A673 (cell line): Measurements from ENCODE around the gene ZNF512B. TPM values are rescaled to one million over a fixed set of nuclear protein-coding genes. Genes with fewer than 3 reads are reported as not detected.
A peak's percentile ranks its signal among the peaks of the same experiment; 100 is the strongest.

ENCODE experiments used
- BruUV-seq: library from RNA; stranded (reverse); fragments of 400-500 nt; replicated peaks from 2 replicates; lab custom pipeline; 2021; lab: Mats Ljungman, UMichigan
- CTCF ChIA-PET: fragments of 300-600 bp; sonication (Branson Sonifier 250); formaldehyde crosslinking; loops from one replicate; lab custom pipeline; 2022; ENCODE audit warnings: antibody characterized with exemption; lab: Charles Lee
- POLR2A ChIA-PET: fragments of 300-600 bp; sonication (Branson Sonifier 250); formaldehyde crosslinking; loops from one replicate; lab custom pipeline; 2022; ENCODE audit warnings: antibody characterized with exemption; ENCODE audit not compliant: low non-redundant PET; lab: Charles Lee
- DNase-seq: peaks from one replicate; pipeline ENCODE4 v3.0.0-alpha.2; 2015; ENCODE audit warnings: low spot score
- H3K27ac ChIP-seq: fragments of 200-600 bp; sonication (generic); 2 replicates; pipeline ENCODE4 v1.5.1; 2016; ENCODE audit warnings: mixed run types, low read depth, mild to moderate bottlenecking, mixed read lengths, antibody characterized with exemption, low read length; ENCODE audit not compliant: poor library complexity, severe bottlenecking
- H3K27me3 ChIP-seq: fragments of 200-600 bp; sonication (generic); replicated peaks from 2 replicates; pipeline ENCODE4 v1.6.1; 2017; ENCODE audit warnings: mixed run types, low read depth, mild to moderate bottlenecking, mixed read lengths, antibody characterized with exemption, low read length; ENCODE audit not compliant: insufficient read depth, poor library complexity
- H3K36me3 ChIP-seq: fragments of 200-600 bp; sonication (generic); 2 replicates; pipeline ENCODE4 v1.6.1; 2016; ENCODE audit warnings: mixed run types, mild to moderate bottlenecking, mixed read lengths, antibody characterized with exemption, low read length; ENCODE audit not compliant: insufficient read depth, poor library complexity, severe bottlenecking
- H3K4me1 ChIP-seq: fragments of 200-600 bp; sonication (generic); 2 replicates; pipeline ENCODE4 v1.6.1; 2017; ENCODE audit warnings: mixed run types, mild to moderate bottlenecking, mixed read lengths, antibody characterized with exemption, low read length; ENCODE audit not compliant: insufficient read depth, poor library complexity, severe bottlenecking
- H3K4me3 ChIP-seq: fragments of 200-600 bp; sonication (generic); 2 replicates; pipeline ENCODE4 v1.5.1; 2016; ENCODE audit warnings: low read depth, mixed run types, mild to moderate bottlenecking, mixed read lengths, low read length; ENCODE audit not compliant: poor library complexity, severe bottlenecking
- H3K9me3 ChIP-seq: fragments of 200-600 bp; sonication (generic); 2 replicates; pipeline ENCODE4 v1.6.1; 2016; ENCODE audit warnings: mixed run types, low read depth, mild to moderate bottlenecking, mixed read lengths, antibody characterized with exemption, low read length; ENCODE audit not compliant: poor library complexity, severe bottlenecking
- EZH2 ChIP-seq: fragments of 200-600 bp; sonication (generic); IDR thresholded peaks from 2 replicates; pipeline ENCODE4 v1.6.1; 2017; ENCODE audit warnings: borderline replicate concordance, low read depth, mild to moderate bottlenecking, mixed read lengths, antibody characterized with exemption, low read length; ENCODE audit not compliant: poor library complexity, severe bottlenecking
- intact Hi-C: fragments of 100-400 bp; cut with micrococcal nuclease; formaldehyde crosslinking; loops from one replicate; pipeline ENCODE4 v1.10.0; 2022; ENCODE audit not compliant: unreplicated experiment
- total RNA-seq: library from RNA; stranded (reverse); gene quantifications from 2 replicates; pipeline ENCODE4 v1.2.3, GENCODE V29; 2021
- TF ChIP-seq, protein P1 (sequence below): fragments of 300-800, 200-600 bp; sonication (generic); conservative IDR thresholded peaks from 2 replicates; pipeline ENCODE4 v1.5.1; 2017; ENCODE audit warnings: low read depth, mild to moderate bottlenecking, antibody characterized with exemption, low read length, moderate library complexity, mixed read lengths

ZNF512B gene
- total RNA-seq, 1 experiment from 2014 or later: 28.9 TPM

DNA sequence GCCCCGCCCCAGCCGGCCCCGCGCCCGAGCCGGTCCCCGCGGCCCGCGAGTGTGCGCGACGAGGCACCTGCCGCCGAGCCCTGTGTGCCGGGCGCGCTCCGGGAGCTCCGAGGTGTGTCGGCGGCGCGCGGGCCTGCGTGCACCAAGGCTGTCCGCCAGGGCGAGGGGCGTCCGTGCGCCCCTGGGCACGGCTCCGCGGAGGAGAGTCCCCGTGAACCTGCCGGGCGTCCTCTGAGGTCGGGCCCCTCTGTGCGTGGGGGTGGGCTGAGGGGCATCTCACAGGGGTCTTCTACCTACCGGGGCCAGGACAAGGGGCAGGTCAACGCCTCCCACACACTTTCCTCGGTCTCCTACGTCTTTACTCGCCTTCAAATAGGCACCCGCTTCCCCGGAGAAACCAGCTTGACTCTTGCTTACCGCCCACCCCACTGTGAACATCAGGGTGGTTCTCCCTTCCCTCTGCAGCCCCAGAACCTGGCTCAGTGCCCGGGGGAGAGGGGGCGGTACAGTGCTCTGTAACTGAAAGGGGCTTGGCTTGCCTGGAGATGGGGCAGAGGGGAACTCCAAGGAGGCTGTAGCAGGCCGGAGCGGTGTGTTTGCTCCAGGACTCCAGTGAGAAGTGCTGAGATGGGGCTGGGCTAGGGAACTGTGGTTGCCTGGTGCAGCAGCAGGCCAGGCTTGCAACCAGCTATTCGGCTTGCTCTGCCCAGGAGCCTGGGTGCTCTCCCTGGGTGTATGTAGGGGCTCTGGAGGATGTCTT, 10.0 kb upstream of the ZNF512B start, which contains the start of gene SAMD10:
SAMD10 (minus strand) TSS at position 86 of the 760 bp plus-strand sequence. CDS start 175 bp downstream, outside the sequence.
- intact Hi-C loops: loop anchor here (5.0 to 10.0 kb wide), 2 partner anchors 205 to 442 kb away; partner anchors contain the start of gene PTK6
- DNase-seq: peak; percentile 87
- CTCF ChIA-PET: interaction anchor here (0.5 to 1.0 kb wide), 5 partner anchors 78 to 352 kb away, joined by 3 to 9 read pairs (median 3); no protein-coding TSS in a partner anchor
- Histone ChIP-seq H3K9me3 (no peaks in the 10 kb centered on the region), H3K4me1 (peaks cover 23% of the 10 kb centered on the region), H3K4me3 (peak within 1 kb of the TSS; percentile 100), H3K27me3 (no peaks in the 10 kb centered on the region), H3K36me3 (peaks cover 12% of the 10 kb centered on the region), H3K27ac (peak within 1 kb of the TSS; percentile 94)
- TF ChIP-seq, protein P1, sequence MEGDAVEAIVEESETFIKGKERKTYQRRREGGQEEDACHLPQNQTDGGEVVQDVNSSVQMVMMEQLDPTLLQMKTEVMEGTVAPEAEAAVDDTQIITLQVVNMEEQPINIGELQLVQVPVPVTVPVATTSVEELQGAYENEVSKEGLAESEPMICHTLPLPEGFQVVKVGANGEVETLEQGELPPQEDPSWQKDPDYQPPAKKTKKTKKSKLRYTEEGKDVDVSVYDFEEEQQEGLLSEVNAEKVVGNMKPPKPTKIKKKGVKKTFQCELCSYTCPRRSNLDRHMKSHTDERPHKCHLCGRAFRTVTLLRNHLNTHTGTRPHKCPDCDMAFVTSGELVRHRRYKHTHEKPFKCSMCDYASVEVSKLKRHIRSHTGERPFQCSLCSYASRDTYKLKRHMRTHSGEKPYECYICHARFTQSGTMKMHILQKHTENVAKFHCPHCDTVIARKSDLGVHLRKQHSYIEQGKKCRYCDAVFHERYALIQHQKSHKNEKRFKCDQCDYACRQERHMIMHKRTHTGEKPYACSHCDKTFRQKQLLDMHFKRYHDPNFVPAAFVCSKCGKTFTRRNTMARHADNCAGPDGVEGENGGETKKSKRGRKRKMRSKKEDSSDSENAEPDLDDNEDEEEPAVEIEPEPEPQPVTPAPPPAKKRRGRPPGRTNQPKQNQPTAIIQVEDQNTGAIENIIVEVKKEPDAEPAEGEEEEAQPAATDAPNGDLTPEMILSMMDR: no peak
- BruUV-seq: no TSS peak
- POLR2A ChIA-PET: no interaction called here

DNA sequence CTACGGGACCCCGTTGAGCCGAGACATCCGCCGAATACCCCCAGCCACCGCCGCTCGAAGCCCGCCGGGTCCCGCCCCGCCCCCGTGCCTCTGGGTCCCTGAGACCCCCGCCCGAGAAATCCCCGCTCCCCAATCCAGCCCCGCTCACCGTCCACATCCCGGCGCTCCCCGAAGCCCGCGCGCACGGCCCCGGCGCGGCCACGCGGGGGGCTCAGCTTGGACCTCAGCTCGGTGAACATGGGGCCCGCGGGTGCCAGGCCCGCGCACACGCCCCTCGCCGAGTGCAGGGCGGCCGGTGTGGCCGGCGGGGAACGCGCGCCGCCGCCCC, 9.5 kb upstream of the ZNF512B start:
- peaks cover 23% of the 10 kb centered on the region for H3K4me1 ChIP-seq
- H3K9me3 ChIP-seq: no peaks in the 10 kb centered on the region
- H3K27me3 ChIP-seq: no peaks in the 10 kb centered on the region
- peak overlapping the region; percentile 65 for H3K27ac ChIP-seq
- no TSS peak for BruUV-seq
- DNase-seq: no peak
- intact Hi-C loops: loop anchor here (5.0 to 10.0 kb wide), 2 partner anchors 204 to 442 kb away; partner anchors contain the start of gene PTK6
- no peak for TF ChIP-seq EZH2
- TF ChIP-seq, protein P1: no peak
- peaks cover 7% of the 10 kb centered on the region for H3K36me3 ChIP-seq
- H3K4me3 ChIP-seq: peak overlapping the region; percentile 100
- CTCF ChIA-PET: no interaction called here
- POLR2A ChIA-PET: no interaction called here

DNA sequence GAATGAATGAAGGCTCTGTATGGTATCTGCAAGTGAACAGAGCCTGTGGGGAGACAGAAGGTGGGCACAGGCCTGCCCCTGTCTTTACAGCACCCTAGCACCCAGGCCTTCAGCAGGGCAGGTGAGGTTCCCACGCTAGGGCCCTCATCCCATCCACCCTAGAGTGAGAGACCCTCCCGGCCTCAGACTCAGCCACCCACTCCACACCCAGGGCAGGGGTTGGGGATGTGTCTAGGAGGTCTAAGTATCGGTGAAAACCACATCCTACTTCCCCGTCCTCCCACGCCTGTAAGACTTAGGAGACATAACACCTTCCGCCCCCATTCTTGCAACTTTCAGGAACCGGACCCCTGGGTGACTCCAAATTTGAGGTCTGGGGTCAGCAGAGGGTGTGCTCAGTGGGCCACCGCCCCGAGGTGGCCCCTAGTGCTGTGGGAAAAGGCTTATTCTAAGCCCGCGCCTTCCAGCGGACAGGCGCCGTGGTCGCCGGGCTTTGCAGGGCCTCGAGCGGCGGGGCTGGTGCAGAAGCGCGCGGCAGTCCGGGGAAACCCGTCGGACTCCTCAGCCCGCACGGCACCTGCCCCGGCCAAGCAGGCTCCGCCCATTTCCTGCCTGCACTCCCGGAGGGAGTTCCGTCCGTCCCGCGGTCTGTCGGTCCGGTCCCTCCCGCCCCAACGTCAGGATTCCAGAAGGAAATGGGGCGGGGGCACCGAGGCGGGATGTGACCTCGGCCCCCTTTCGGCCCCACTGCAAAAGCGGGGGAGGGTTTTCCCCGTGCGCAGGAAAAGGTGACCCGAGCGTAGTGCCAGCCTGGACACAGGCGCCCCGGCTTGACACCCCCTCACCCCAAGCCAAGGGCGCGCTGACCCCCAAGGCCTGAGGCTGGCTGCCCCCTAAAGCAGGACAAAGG, 8.8 kb upstream of the ZNF512B start:
- no TSS peak for BruUV-seq
- intact Hi-C loops: loop anchor here (5.0 to 10.0 kb wide), 2 partner anchors 204 to 441 kb away; partner anchors contain the start of gene PTK6
- no peak for DNase-seq
- Histone ChIP-seq H3K4me3 (peak overlapping the region; percentile 100), H3K27ac (peak overlapping the region; percentile 65), H3K4me1 (peaks cover 23% of the 10 kb centered on the region), H3K36me3 (peaks cover 7% of the 10 kb centered on the region), H3K9me3 (no peaks in the 10 kb centered on the region), H3K27me3 (no peaks in the 10 kb centered on the region)
- TF ChIP-seq, protein P1: no peak
- no peak for TF ChIP-seq EZH2
- ChIA-PET POLR2A (no interaction called here), CTCF (no interaction called here)
